WERI-Rb-1 (cell line): ENCODE data around the gene LRP1-AS.

Source experiments
- DNase-seq: peaks from one replicate; pipeline ENCODE4 v3.0.0-alpha.2; 2020
- H3K27ac ChIP-seq: fragments of 250-450 bp; sonication (Bioruptor Pico); 2 replicates; pipeline ENCODE4 v1.5.1; 2020; ENCODE audit warnings: mild to moderate bottlenecking, moderate library complexity
- H3K27me3 ChIP-seq: fragments of 250-450 bp; sonication (Bioruptor Pico); 2 replicates; pipeline ENCODE4 v1.5.1; 2021; ENCODE audit warnings: mild to moderate bottlenecking, low read depth, moderate library complexity; ENCODE audit not compliant: insufficient read depth, severe bottlenecking
- H3K36me3 ChIP-seq: fragments of 250-450 bp; sonication (Bioruptor Pico); 2 replicates; pipeline ENCODE4 v1.5.1; 2020; ENCODE audit warnings: mild to moderate bottlenecking, moderate library complexity
- H3K4me3 ChIP-seq: 2 replicates; pipeline ENCODE4 v1.5.1; 2011; ENCODE audit warnings: low read depth, mild to moderate bottlenecking, control low read depth, low read length
- H3K9me3 ChIP-seq: fragments of 250-450 bp; sonication (Bioruptor Pico); 2 replicates; pipeline ENCODE4 v1.5.1; 2021; ENCODE audit warnings: mild to moderate bottlenecking, moderate library complexity; ENCODE audit not compliant: severe bottlenecking
- CTCF ChIP-seq: IDR thresholded peaks from 2 replicates; pipeline ENCODE4 v1.5.1; 2011; ENCODE audit warnings: low read depth, mild to moderate bottlenecking, control low read depth, inconsistent platforms, low read length

LRP1-AS gene

GRCh38 chr12:57173089-57173488, 25.7 kb upstream of the LRP1-AS start:
- peak; percentile 69 for DNase-seq
- TF ChIP-seq CTCF, result peak; percentile 91
- Histone ChIP-seq H3K27ac (no peak overlapping the region), H3K9me3 (no peaks in the 10 kb centered on the region), H3K27me3 (no peaks in the 10 kb centered on the region), H3K36me3 (no peaks in the 10 kb centered on the region; the same call in 1 of the 2 replicates), H3K4me3 (no peak overlapping the region)

GRCh38 chr12:57171668-57172067, 24.2 kb upstream of the LRP1-AS start:
- Histone ChIP-seq H3K9me3 (no peaks in the 10 kb centered on the region), H3K27ac (no peak overlapping the region), H3K36me3 (no peaks in the 10 kb centered on the region; the same call in 1 of the 2 replicates), H3K27me3 (no peaks in the 10 kb centered on the region), H3K4me3 (no peak overlapping the region)
- no peak for TF ChIP-seq CTCF
- DNase-seq, result no peak

DNA sequence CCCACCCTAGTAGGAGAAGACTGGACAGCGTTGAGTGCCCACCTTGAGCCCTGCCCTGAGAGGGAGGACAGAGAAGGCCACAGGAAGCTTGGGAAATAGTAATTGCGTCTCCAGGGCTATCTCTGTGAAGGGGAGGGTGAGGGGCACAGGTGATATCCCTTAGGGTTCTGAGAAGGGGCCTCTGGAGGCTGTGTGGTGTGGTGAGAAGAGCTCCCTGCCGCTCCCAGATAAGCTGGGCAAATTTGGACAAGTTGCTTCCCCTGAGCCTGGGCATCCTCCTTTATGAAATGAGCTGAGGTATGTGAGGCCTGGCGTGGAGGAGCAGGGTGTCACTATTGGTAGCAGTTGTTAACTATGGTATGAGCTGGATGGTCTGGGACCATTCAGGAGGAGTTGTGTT, 23.5 kb upstream of the LRP1-AS start:
- Histone ChIP-seq H3K4me3 (no peak overlapping the region), H3K27me3 (no peaks in the 10 kb centered on the region), H3K36me3 (no peaks in the 10 kb centered on the region; the same call in 1 of the 2 replicates), H3K9me3 (no peaks in the 10 kb centered on the region), H3K27ac (no peak overlapping the region)
- no peak for TF ChIP-seq CTCF
- no peak for DNase-seq

- no peak for TF ChIP-seq CTCF
- no peak overlapping the region for H3K4me3 ChIP-seq
- no peaks in the 10 kb centered on the region; the same call in 1 of the 2 replicates for H3K36me3 ChIP-seq
- H3K27ac ChIP-seq, result no peak overlapping the region
- no peak for DNase-seq
- no peaks in the 10 kb centered on the region for H3K9me3 ChIP-seq
- H3K27me3 ChIP-seq, result no peaks in the 10 kb centered on the region
Observed at GRCh38 chr12:57170408-57170807, 23.0 kb upstream of the LRP1-AS start.

DNA sequence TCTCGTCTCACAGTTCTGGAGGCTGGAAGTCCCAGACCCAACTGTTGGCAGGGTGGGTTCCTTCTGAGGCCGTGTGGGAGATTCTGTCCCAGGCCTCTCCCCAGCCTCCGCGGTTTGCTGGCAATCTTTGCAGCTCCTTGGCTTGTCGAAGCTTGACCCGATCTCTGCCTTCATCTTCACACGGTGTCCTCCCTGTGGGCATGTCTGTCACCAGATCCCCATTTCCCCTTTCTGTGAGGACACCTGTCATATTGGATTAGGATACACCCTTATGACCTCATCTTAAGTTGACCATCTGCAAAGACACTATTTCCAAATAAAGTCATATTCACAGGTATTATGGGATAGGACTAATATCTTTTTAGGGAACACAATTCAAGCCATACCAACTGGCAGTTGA, 22.6 kb upstream of the LRP1-AS start:
- H3K36me3 ChIP-seq, result no peaks in the 10 kb centered on the region; the same call in 1 of the 2 replicates
- no peaks in the 10 kb centered on the region for H3K9me3 ChIP-seq
- no peak overlapping the region for H3K27ac ChIP-seq
- H3K4me3 ChIP-seq, result no peak overlapping the region
- no peak for TF ChIP-seq CTCF
- no peak for DNase-seq
- H3K27me3 ChIP-seq, result no peaks in the 10 kb centered on the region

GRCh38 chr12:57169046-57169795, 21.8 kb upstream of the LRP1-AS start:
- no peaks in the 10 kb centered on the region; the same call in 1 of the 2 replicates for H3K36me3 ChIP-seq
- H3K9me3 ChIP-seq, result no peaks in the 10 kb centered on the region
- H3K27me3 ChIP-seq, result no peaks in the 10 kb centered on the region
- no peak overlapping the region for H3K27ac ChIP-seq
- TF ChIP-seq CTCF, result no peak
- no peak for DNase-seq
- H3K4me3 ChIP-seq, result no peak overlapping the region
